HepG2 (cell line): ENCODE measurements around the gene BLVRB. TPM values are rescaled to one million over a fixed set of nuclear protein-coding genes. Genes with fewer than 3 reads are reported as not detected.

Experiments
- ATAC-seq: fragments of 200-7000 bp; cut with Tn5 transposase; 3 replicates; pipeline ENCODE4 v1.9.1; 2020; ENCODE audit warnings: mild to moderate bottlenecking, moderate library complexity
- BruUV-seq: library from RNA; stranded (reverse); fragments of 400-500 nt; replicated peaks from 2 replicates; lab custom pipeline; 2021; lab: Mats Ljungman, UMichigan
- CTCF ChIA-PET: fragments of 300-600 bp; formaldehyde crosslinking; extraction: SDS; loops from one replicate; lab custom pipeline; 2021; ENCODE audit warnings: low total read pairs, inconsistent platforms, low intra/inter-chr PET ratio; lab: Yijun Ruan, JAX
- POLR2A ChIA-PET: fragments of 350-600 bp; sonication (Branson Sonifier 250); formaldehyde crosslinking; loops from one replicate; lab custom pipeline; 2020; ENCODE audit warnings: antibody characterized with exemption, inconsistent platforms; lab: Yijun Ruan, JAX
- DNase-seq: peaks from one replicate; pipeline ENCODE4 v3.0.0-alpha.2; 2015; ENCODE audit warnings: low spot score
- FAIRE-seq: peaks from 3 replicates; lab custom pipeline; 2011; peaks lifted over from hg19 to GRCh38; lab: Jason Lieb, UNC
- H2AFZ ChIP-seq: one replicate; pipeline ENCODE4 v1.6.1; 2011; ENCODE audit warnings: low read length, inconsistent platforms
- H3K27ac ChIP-seq: fragments of 300-600 bp; 3 replicates; pipeline ENCODE4 v1.8.0; 2011; ENCODE audit warnings: mixed run types, mild to moderate bottlenecking, mixed read lengths, low read length, inconsistent platforms; ENCODE audit not compliant: insufficient read depth; ENCODE audit errors: extremely low read length
- H3K27me3 ChIP-seq, 2 experiments: fragments of 200-600 bp in 1 of 2; 2 replicates in 1 of 2; 3 replicates in 1 of 2; pipeline versions ENCODE4 v1.6.0 to v1.8.0; 2011; ENCODE audit warnings: low read length in 2 of 2, mild to moderate bottlenecking in 2 of 2, moderate library complexity in 2 of 2, inconsistent platforms in 1 of 2; ENCODE audit not compliant: insufficient read depth in 2 of 2, control insufficient read depth in 1 of 2
- H3K36me3 ChIP-seq, 2 experiments: fragments of 200-600 bp in 1 of 2; replicated peaks in 1 of 2; 2 replicates in 1 of 2; 3 replicates in 1 of 2; pipeline versions ENCODE4 v1.5.1 to v1.8.0; 2011; ENCODE audit warnings: low read length in 2 of 2, inconsistent platforms in 1 of 2; ENCODE audit not compliant: insufficient read depth in 2 of 2, control insufficient read depth in 1 of 2
- H3K4me1 ChIP-seq: 2 replicates; pipeline ENCODE4 v1.5.1; 2012; ENCODE audit warnings: low read length, inconsistent platforms; ENCODE audit not compliant: insufficient read depth
- H3K4me2 ChIP-seq: 2 replicates; pipeline ENCODE4 v1.6.0; 2011; ENCODE audit warnings: low read depth, low read length, inconsistent platforms
- H3K4me3 ChIP-seq, 3 experiments: fragments of 200-600 bp in 1 of 3; sonication (generic), shearing (Covaris generic) in 1 of 3; replicated peaks in 1 of 3; 2 replicates each; pipeline ENCODE4 v1.5.1; 2011 to 2016; ENCODE audit warnings: low read length in 3 of 3, inconsistent platforms in 2 of 3, low read depth in 2 of 3, mild to moderate bottlenecking in 2 of 3, control low read depth in 1 of 3, mixed read lengths in 1 of 3; ENCODE audit not compliant: insufficient read depth in 1 of 3
- H3K79me2 ChIP-seq: one replicate; pipeline ENCODE4 v1.6.1; 2011; ENCODE audit warnings: low read length, inconsistent platforms; ENCODE audit not compliant: insufficient read depth
- H3K9ac ChIP-seq: 2 replicates; pipeline ENCODE4 v1.6.0; 2011; ENCODE audit warnings: mild to moderate bottlenecking, low read depth, low read length, inconsistent platforms; ENCODE audit not compliant: insufficient read depth
- H3K9me3 ChIP-seq: 2 replicates; pipeline ENCODE4 v1.5.1; 2012; ENCODE audit warnings: mild to moderate bottlenecking, low read length
- H4K20me1 ChIP-seq: 2 replicates; pipeline ENCODE4 v1.6.0; 2011; ENCODE audit warnings: inconsistent platforms, mild to moderate bottlenecking, low read length, moderate library complexity; ENCODE audit not compliant: insufficient read depth
- ATF1 ChIP-seq: IDR thresholded peaks from 2 replicates; pipeline ENCODE4 v1.6.1; 2016; ENCODE audit warnings: mild to moderate bottlenecking, control low read depth
- HNF4G ChIP-seq, 2 experiments: sonication (generic) in 1 of 2; formaldehyde crosslinking in 1 of 2; IDR thresholded peaks; 2 replicates each; pipeline versions ENCODE4 v1.4.0 to v1.6.1; 2011 to 2020; ENCODE audit warnings: borderline replicate concordance in 2 of 2, low read depth in 2 of 2, mild to moderate bottlenecking in 2 of 2, low read length in 1 of 2, missing genetic modification reagents in 1 of 2, moderate library complexity in 1 of 2
- KLF16 ChIP-seq, 2 experiments: sonication (generic) in 1 of 2; formaldehyde crosslinking in 1 of 2; IDR thresholded peaks; 2 replicates each; pipeline versions ENCODE4 v1.6.1 to v1.8.0; 2016 to 2023; ENCODE audit warnings: missing genetic modification reagents in 2 of 2, missing compliant biosample characterization in 1 of 2
- NFIB ChIP-seq: sonication (generic); formaldehyde crosslinking; IDR thresholded peaks from 2 replicates; pipeline ENCODE4 v1.9.0; 2021; ENCODE audit warnings: missing genetic modification reagents, mild to moderate bottlenecking, borderline replicate concordance
- NR2F1 ChIP-seq, 2 experiments: fragments of 450-650 bp in 1 of 2; formaldehyde crosslinking in 1 of 2; IDR thresholded peaks; 2 replicates each; pipeline versions ENCODE4 v1.5.0 to v1.6.1; 2016 to 2020; ENCODE audit warnings: mild to moderate bottlenecking in 1 of 2, missing compliant biosample characterization in 1 of 2, missing genetic modification reagents in 1 of 2, moderate library complexity in 1 of 2
- ZNF230 ChIP-seq: sonication (generic); formaldehyde crosslinking; IDR thresholded peaks from 2 replicates; pipeline ENCODE4 v1.4.0; 2020; ENCODE audit warnings: mild to moderate bottlenecking, missing genetic modification reagents
- ZNF251 ChIP-seq: sonication (generic); formaldehyde crosslinking; IDR thresholded peaks from 2 replicates; pipeline ENCODE4 v1.9.0; 2021; ENCODE audit warnings: mild to moderate bottlenecking, missing genetic modification reagents
- WGBS: methylation state at CpG from one replicate; pipeline ENCODE4 v1.1.6; 2017; ENCODE audit warnings: low lambda C conversion rate; 5-methylcytosine and 5-hydroxymethylcytosine counted together
- in situ Hi-C: cut with HindIII; loops from 2 replicates; pipeline ENCODE4 v1.10.0; 2017; ENCODE audit warnings: low pct_unique_long_range_greater_than_20kb; ENCODE audit not compliant: extremely low pct_ligation_motif_present
- intact Hi-C: fragments of 100-400 bp; cut with micrococcal nuclease; formaldehyde crosslinking; loops from one replicate; pipeline ENCODE4 v1.10.0; 2022; ENCODE audit not compliant: unreplicated experiment
- polyA plus RNA-seq, 8 experiments: library from polyadenylated mRNA; depleted of rRNA in 3 of 8; stranded (reverse) in 7 of 8; unstranded in 1 of 8; fragments of >200 nt; fragmentation: Illumina TruSeq in 4 of 8; extraction: Trizol in 4 of 8; gene quantifications; 2 replicates each; pipeline versions ENCODE4 v1.2.1 to v1.2.3, GENCODE V29; 2011 to 2016; ENCODE audit warnings: low read depth in 4 of 8, missing spikeins in 1 of 8, mixed read lengths in 1 of 8; ENCODE audit not compliant: insufficient read depth in 1 of 8
- total RNA-seq, 5 experiments: library from RNA; depleted of rRNA; stranded (reverse); fragments of >200 nt; fragmentation: Illumina TruSeq; extraction: Trizol; gene quantifications; 2 replicates each; pipeline ENCODE4 v1.2.3, GENCODE V29; 2016; ENCODE audit warnings: low read depth in 1 of 5
- TF ChIP-seq, protein P1 (sequence below): sonication (generic); formaldehyde crosslinking; IDR thresholded peaks from 2 replicates; pipeline ENCODE4 v1.5.1; 2020; ENCODE audit warnings: mild to moderate bottlenecking, moderate library complexity, missing genetic modification reagents
- TF ChIP-seq, protein P2 (sequence below): sonication (generic); formaldehyde crosslinking; IDR thresholded peaks from 2 replicates; pipeline ENCODE4 v1.8.1; 2023; ENCODE audit warnings: missing genetic modification reagents, inconsistent platforms, borderline replicate concordance
- TF ChIP-seq, protein P3 (sequence below): sonication (generic); formaldehyde crosslinking; IDR thresholded peaks from 2 replicates; pipeline ENCODE4 v1.4.0; 2020; ENCODE audit warnings: mild to moderate bottlenecking, low read depth, missing genetic modification reagents
- TF ChIP-seq, protein P4 (sequence below): sonication (generic); formaldehyde crosslinking; IDR thresholded peaks from 2 replicates; pipeline ENCODE4 v1.5.0; 2020; ENCODE audit warnings: missing genetic modification reagents, mild to moderate bottlenecking, borderline replicate concordance
- TF ChIP-seq, protein P5 (sequence below): sonication (generic); formaldehyde crosslinking; IDR thresholded peaks from 2 replicates; pipeline ENCODE4 v1.5.0; 2020; ENCODE audit warnings: mild to moderate bottlenecking, missing genetic modification reagents

BLVRB gene
- total and polyA plus RNA-seq, 2 of the 13 experiments (the other 11 are each of a cell fraction or from before 2014, with no cell fraction given) = 25.9 to 51.4 TPM

DNA sequence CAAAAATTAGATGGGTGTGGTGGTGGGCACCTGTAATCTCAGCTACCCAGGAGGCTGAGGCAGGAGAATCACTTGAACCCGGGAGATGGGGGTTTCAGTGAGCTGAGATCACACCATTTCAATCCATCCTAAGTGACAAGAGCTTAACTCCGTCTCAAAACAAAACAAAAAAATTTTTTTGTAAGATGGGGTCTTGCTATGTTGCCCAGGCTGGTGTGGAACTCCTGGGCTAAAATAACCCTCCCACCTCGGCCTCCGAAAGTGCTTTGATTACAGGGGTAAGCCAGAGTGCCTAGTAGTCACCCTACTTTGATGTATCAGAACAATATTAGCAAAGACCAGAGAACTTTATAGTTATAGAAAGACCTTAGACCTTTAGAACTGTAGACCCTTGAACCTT, 9.2 kb upstream of the BLVRB start:
- Histone ChIP-seq H3K9ac (no peak overlapping the region), H2AFZ (no peak overlapping the region), H3K4me2 (no peak overlapping the region), H3K9me3 (no peaks in the 10 kb centered on the region), H3K4me3 (no peak overlapping the region), H3K79me2 (no peaks in the 10 kb centered on the region), H4K20me1 (no peaks in the 10 kb centered on the region), H3K27me3 (no peaks in the 10 kb centered on the region), H3K4me1 (no peaks in the 10 kb centered on the region), H3K27ac (no peak overlapping the region), H3K36me3 (no peaks in the 10 kb centered on the region)
- FAIRE-seq (no peak), ATAC-seq (no peak), DNase-seq (no peak)
- WGBS = 28% methylated on average over 4 of the region's 4 CpGs
- CTCF ChIA-PET = no interaction called here
- POLR2A ChIA-PET = no interaction called here
- BruUV-seq = no TSS peak
- in situ Hi-C loops (no loop called here), intact Hi-C loops (no loop called here)
- no peak for TF ChIP-seq NFIB (CRISPR knock-in tag)
- TF ChIP-seq ATF1 (CRISPR knock-in tag) = no peak
- TF ChIP-seq, protein P1, sequence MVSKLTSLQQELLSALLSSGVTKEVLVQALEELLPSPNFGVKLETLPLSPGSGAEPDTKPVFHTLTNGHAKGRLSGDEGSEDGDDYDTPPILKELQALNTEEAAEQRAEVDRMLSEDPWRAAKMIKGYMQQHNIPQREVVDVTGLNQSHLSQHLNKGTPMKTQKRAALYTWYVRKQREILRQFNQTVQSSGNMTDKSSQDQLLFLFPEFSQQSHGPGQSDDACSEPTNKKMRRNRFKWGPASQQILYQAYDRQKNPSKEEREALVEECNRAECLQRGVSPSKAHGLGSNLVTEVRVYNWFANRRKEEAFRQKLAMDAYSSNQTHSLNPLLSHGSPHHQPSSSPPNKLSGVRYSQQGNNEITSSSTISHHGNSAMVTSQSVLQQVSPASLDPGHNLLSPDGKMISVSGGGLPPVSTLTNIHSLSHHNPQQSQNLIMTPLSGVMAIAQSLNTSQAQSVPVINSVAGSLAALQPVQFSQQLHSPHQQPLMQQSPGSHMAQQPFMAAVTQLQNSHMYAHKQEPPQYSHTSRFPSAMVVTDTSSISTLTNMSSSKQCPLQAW (CRISPR knock-in tag) = no peak
- no peak for TF ChIP-seq KLF16 (CRISPR knock-in tag; IDR thresholded peaks at IDR 0.05)
- TF ChIP-seq NR2F1 (CRISPR knock-in tag; IDR thresholded peaks at IDR 0.05) = no peak
- TF ChIP-seq, protein P2, sequence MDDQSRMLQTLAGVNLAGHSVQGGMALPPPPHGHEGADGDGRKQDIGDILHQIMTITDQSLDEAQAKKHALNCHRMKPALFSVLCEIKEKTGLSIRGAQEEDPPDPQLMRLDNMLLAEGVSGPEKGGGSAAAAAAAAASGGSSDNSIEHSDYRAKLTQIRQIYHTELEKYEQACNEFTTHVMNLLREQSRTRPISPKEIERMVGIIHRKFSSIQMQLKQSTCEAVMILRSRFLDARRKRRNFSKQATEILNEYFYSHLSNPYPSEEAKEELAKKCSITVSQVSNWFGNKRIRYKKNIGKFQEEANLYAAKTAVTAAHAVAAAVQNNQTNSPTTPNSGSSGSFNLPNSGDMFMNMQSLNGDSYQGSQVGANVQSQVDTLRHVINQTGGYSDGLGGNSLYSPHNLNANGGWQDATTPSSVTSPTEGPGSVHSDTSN (CRISPR knock-in tag) = no peak
- TF ChIP-seq, protein P3, sequence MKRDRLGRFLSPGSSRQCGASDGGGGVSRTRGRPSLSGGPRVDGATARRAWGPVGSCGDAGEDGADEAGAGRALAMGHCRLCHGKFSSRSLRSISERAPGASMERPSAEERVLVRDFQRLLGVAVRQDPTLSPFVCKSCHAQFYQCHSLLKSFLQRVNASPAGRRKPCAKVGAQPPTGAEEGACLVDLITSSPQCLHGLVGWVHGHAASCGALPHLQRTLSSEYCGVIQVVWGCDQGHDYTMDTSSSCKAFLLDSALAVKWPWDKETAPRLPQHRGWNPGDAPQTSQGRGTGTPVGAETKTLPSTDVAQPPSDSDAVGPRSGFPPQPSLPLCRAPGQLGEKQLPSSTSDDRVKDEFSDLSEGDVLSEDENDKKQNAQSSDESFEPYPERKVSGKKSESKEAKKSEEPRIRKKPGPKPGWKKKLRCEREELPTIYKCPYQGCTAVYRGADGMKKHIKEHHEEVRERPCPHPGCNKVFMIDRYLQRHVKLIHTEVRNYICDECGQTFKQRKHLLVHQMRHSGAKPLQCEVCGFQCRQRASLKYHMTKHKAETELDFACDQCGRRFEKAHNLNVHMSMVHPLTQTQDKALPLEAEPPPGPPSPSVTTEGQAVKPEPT = no peak
- TF ChIP-seq HNF4G (IDR thresholded peaks at IDR 0.05; ENCODE audit: borderline replicate concordance, low read depth, low read length) = no peak
- TF ChIP-seq HNF4G (CRISPR knock-in tag; IDR thresholded peaks at IDR 0.05; ENCODE audit: borderline replicate concordance, low read depth) = no peak
- TF ChIP-seq, protein P4, sequence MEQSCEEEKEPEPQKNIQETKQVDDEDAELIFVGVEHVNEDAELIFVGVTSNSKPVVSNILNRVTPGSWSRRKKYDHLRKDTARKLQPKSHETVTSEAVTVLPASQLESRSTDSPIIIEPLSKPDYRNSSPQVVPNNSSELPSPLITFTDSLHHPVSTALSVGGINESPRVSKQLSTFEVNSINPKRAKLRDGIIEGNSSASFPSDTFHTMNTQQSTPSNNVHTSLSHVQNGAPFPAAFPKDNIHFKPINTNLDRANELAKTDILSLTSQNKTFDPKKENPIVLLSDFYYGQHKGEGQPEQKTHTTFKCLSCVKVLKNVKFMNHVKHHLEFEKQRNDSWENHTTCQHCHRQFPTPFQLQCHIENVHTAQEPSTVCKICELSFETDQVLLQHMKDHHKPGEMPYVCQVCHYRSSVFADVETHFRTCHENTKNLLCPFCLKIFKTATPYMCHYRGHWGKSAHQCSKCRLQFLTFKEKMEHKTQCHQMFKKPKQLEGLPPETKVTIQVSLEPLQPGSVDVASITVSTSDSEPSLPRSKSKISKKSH (CRISPR knock-in tag) = no peak
- no peak for TF ChIP-seq ZNF230
- no peak for TF ChIP-seq ZNF251 (CRISPR knock-in tag)
- TF ChIP-seq, protein P5, sequence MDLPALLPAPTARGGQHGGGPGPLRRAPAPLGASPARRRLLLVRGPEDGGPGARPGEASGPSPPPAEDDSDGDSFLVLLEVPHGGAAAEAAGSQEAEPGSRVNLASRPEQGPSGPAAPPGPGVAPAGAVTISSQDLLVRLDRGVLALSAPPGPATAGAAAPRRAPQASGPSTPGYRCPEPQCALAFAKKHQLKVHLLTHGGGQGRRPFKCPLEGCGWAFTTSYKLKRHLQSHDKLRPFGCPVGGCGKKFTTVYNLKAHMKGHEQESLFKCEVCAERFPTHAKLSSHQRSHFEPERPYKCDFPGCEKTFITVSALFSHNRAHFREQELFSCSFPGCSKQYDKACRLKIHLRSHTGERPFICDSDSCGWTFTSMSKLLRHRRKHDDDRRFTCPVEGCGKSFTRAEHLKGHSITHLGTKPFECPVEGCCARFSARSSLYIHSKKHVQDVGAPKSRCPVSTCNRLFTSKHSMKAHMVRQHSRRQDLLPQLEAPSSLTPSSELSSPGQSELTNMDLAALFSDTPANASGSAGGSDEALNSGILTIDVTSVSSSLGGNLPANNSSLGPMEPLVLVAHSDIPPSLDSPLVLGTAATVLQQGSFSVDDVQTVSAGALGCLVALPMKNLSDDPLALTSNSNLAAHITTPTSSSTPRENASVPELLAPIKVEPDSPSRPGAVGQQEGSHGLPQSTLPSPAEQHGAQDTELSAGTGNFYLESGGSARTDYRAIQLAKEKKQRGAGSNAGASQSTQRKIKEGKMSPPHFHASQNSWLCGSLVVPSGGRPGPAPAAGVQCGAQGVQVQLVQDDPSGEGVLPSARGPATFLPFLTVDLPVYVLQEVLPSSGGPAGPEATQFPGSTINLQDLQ (CRISPR knock-in tag) = no peak
